Keratinocyte (primary cell): ENCODE results near the gene ELMO3. TPM values are rescaled to one million over a fixed set of nuclear protein-coding genes. Genes with fewer than 3 reads are reported as not detected.

Source experiments
- DNase-seq: peaks from one replicate; pipeline ENCODE4 v3.0.0-alpha.2; 2011; ENCODE audit warnings: low read depth, missing footprints, low spot score
- FAIRE-seq: peaks from 2 replicates; lab custom pipeline; 2011; peaks lifted over from hg19 to GRCh38; lab: Jason Lieb, UNC
- H2AFZ ChIP-seq: 2 replicates; pipeline ENCODE4 v1.6.0; 2012; ENCODE audit warnings: low read length, control low read depth, inconsistent platforms; ENCODE audit not compliant: control insufficient read depth
- H3K27ac ChIP-seq: 2 replicates; pipeline ENCODE4 v1.5.1; 2011; ENCODE audit warnings: low read length; ENCODE audit not compliant: control insufficient read depth, insufficient read depth
- H3K27me3 ChIP-seq: 3 replicates; pipeline ENCODE4 v1.6.0; 2011; ENCODE audit warnings: low read length; ENCODE audit not compliant: control insufficient read depth, insufficient read depth; ENCODE audit errors: extremely low read depth
- H3K36me3 ChIP-seq, 2 experiments: 2 replicates in 1 of 2; 3 replicates in 1 of 2; pipeline ENCODE4 v1.5.1; 2011; ENCODE audit warnings: low read length in 2 of 2, mild to moderate bottlenecking in 1 of 2; ENCODE audit not compliant: control insufficient read depth in 2 of 2, insufficient read depth in 2 of 2; ENCODE audit errors: extremely low read depth in 1 of 2
- H3K4me1 ChIP-seq: 3 replicates; pipeline ENCODE4 v1.5.1; 2011; ENCODE audit warnings: low read length; ENCODE audit not compliant: control insufficient read depth, insufficient read depth; ENCODE audit errors: extremely low read depth
- H3K4me2 ChIP-seq: 3 replicates; pipeline ENCODE4 v1.6.0; 2011; ENCODE audit warnings: low read depth, low read length; ENCODE audit not compliant: control insufficient read depth, insufficient read depth; ENCODE audit errors: extremely low read depth
- H3K4me3 ChIP-seq, 3 experiments: fragments of 200-600 bp in 1 of 3; sonication (generic) in 1 of 3; 2 replicates in 2 of 3; 3 replicates in 1 of 3; pipeline ENCODE4 v1.5.1; 2011 to 2016; ENCODE audit warnings: low read length in 3 of 3, mild to moderate bottlenecking in 3 of 3, control low read depth in 2 of 3, inconsistent platforms in 1 of 3, low read depth in 1 of 3, mixed read lengths in 1 of 3, mixed run types in 1 of 3, moderate library complexity in 1 of 3; ENCODE audit not compliant: control insufficient read depth in 2 of 3, insufficient read depth in 2 of 3; ENCODE audit errors: extremely low read depth in 1 of 3
- H3K79me2 ChIP-seq: 2 replicates; pipeline ENCODE4 v1.6.0; 2012; ENCODE audit warnings: low read length; ENCODE audit not compliant: control insufficient read depth, insufficient read depth
- H3K9ac ChIP-seq: 3 replicates; pipeline ENCODE4 v1.6.0; 2011; ENCODE audit warnings: low read length; ENCODE audit not compliant: control insufficient read depth, insufficient read depth; ENCODE audit errors: extremely low read depth
- H3K9me1 ChIP-seq: 3 replicates; pipeline ENCODE4 v1.6.0; 2011; ENCODE audit warnings: low read length; ENCODE audit not compliant: control insufficient read depth, insufficient read depth; ENCODE audit errors: extremely low read depth
- H3K9me3 ChIP-seq: 2 replicates; pipeline ENCODE4 v1.5.1; 2012; ENCODE audit warnings: low read depth, low read length; ENCODE audit not compliant: control insufficient read depth
- H4K20me1 ChIP-seq: 3 replicates; pipeline ENCODE4 v1.6.0; 2011; ENCODE audit warnings: low read length; ENCODE audit not compliant: control insufficient read depth, insufficient read depth; ENCODE audit errors: extremely low read depth
- EZH2 ChIP-seq: IDR thresholded peaks from one replicate; pipeline ENCODE4 v1.6.1; 2012; ENCODE audit warnings: inconsistent platforms, mild to moderate bottlenecking, low read length, moderate library complexity
- dilution Hi-C: fragments of 300-500 bp; cut with MboI; formaldehyde crosslinking; loops from one replicate; pipeline ENCODE4 v1.7.0; 2020; ENCODE audit warnings: low sequenced_read_pairs; ENCODE audit not compliant: extremely low pct_ligation_motif_present
- polyA plus RNA-seq, 5 experiments: library from polyadenylated mRNA; depleted of rRNA in 3 of 5; stranded (reverse) in 3 of 5; stranded (forward) in 1 of 5; unstranded in 1 of 5; fragments of >200 nt; gene quantifications; 1 replicate in 1 of 5; 2 replicates in 3 of 5; 3 replicates in 1 of 5; pipeline versions ENCODE4 v1.2.1 to v1.2.3, GENCODE V29; 2011 to 2012; ENCODE audit warnings: missing spikeins in 2 of 5, low read depth in 1 of 5, low replicate concordance in 1 of 5
- TF ChIP-seq, protein P1 (sequence below), 3 experiments: IDR thresholded peaks in 1 of 3; conservative IDR thresholded peaks in 1 of 3; optimal IDR thresholded peaks in 1 of 3; 2 replicates in 2 of 3; 3 replicates in 1 of 3; pipeline versions ENCODE3 to v1.5.1; 2011; ENCODE audit warnings: low read length in 3 of 3, mild to moderate bottlenecking in 3 of 3, moderate library complexity in 2 of 3, control low read depth in 1 of 3, inconsistent platforms in 1 of 3; ENCODE audit not compliant: insufficient read depth in 2 of 3; ENCODE audit errors: extremely low read depth in 1 of 3

ELMO3 gene
- polyA plus RNA-seq, 1 donor (not counting 4 experiments of a cell fraction or from before 2014, with no cell fraction given) = 21.0 TPM

DNA sequence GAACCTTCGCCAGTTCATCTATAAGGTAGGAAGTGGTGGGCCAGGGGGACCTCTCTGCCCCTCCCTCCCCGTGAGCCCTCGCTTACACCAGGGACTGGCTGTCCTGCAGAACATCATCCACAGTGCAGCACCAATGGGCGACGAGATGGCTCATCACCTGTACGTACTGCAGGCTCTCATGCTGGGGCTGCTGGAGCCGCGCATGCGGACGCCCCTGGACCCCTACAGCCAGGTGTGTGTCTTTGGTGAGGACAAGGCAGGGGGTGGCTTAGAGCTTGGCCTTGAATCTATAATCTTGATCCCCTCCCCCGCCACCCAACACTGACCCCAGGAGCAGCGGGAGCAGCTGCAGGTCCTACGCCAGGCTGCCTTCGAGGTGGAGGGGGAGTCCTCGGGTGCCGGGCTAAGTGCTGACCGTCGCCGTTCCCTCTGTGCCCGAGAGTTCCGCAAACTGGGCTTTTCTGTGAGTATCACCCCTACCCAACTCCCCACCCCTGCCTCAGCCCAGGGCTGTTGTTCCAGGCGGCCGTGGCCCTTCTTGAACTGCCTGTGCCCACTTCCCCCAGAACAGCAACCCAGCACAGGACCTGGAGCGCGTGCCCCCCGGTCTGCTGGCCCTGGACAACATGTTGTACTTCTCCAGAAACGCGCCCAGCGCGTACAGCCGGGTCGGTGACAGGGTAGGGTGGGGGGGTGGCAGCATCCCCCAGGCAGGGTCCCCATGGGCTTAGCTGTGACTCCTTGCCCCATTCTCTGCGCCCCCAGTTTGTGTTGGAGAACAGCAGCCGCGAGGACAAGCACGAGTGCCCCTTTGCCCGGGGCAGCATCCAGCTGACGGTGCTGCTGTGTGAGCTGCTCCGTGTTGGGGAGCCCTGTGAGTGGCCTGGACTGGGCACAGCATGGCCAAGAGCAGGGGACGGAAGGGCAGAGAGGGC lies 2.7 kb downstream of the ELMO3 start:
- H3K4me1 ChIP-seq = peaks cover 26% of the 10 kb centered on the region
- TF ChIP-seq, protein P1, sequence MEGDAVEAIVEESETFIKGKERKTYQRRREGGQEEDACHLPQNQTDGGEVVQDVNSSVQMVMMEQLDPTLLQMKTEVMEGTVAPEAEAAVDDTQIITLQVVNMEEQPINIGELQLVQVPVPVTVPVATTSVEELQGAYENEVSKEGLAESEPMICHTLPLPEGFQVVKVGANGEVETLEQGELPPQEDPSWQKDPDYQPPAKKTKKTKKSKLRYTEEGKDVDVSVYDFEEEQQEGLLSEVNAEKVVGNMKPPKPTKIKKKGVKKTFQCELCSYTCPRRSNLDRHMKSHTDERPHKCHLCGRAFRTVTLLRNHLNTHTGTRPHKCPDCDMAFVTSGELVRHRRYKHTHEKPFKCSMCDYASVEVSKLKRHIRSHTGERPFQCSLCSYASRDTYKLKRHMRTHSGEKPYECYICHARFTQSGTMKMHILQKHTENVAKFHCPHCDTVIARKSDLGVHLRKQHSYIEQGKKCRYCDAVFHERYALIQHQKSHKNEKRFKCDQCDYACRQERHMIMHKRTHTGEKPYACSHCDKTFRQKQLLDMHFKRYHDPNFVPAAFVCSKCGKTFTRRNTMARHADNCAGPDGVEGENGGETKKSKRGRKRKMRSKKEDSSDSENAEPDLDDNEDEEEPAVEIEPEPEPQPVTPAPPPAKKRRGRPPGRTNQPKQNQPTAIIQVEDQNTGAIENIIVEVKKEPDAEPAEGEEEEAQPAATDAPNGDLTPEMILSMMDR (optimal IDR thresholded peaks at IDR 0.05 in 1 of 3, IDR thresholded peaks at IDR 0.05 in 1 of 3, conservative IDR thresholded peaks at IDR 0.05 in 1 of 3; ENCODE audit: extremely low read depth in 1 of 3, insufficient read depth in 2 of 3, low read length in 3 of 3) = no peak
- TF ChIP-seq EZH2 = no peak
- H3K9me1 ChIP-seq = peaks cover 2% of the 10 kb centered on the region
- FAIRE-seq = no peak
- H3K4me3 ChIP-seq = no peak overlapping the region
- no peak overlapping the region for H3K4me2 ChIP-seq
- DNase-seq = no peak
- H3K79me2 ChIP-seq = peaks cover 11% of the 10 kb centered on the region
- no peak overlapping the region for H3K9ac ChIP-seq
- no peak overlapping the region for H3K27ac ChIP-seq
- dilution Hi-C loops = no loop called here
- no peaks in the 10 kb centered on the region for H4K20me1 ChIP-seq
- peaks cover 18 to 29% of the 10 kb centered on the region in 2 experiments for H3K36me3 ChIP-seq
- no peak overlapping the region for H2AFZ ChIP-seq
- H3K27me3 ChIP-seq = no peaks in the 10 kb centered on the region
- H3K9me3 ChIP-seq = no peaks in the 10 kb centered on the region

DNA sequence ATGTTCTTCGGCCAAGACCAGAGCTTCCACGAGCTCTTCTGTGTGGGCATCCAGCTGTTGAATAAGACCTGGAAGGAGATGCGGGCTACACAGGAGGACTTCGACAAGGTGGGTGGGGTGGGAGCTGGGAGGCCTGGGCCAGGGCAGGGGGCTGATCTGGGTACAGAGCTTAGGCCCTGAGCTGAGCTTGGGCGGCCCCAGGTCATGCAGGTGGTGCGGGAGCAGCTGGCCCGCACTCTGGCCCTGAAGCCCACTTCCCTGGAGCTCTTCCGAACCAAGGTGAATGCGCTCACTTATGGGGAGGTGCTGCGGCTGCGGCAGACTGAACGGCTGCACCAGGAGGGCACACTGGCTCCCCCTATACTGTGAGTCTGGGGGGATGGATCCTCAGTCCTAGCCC lies 3.5 kb downstream of the ELMO3 start:
- Histone ChIP-seq H3K9me1 (peaks cover 6% of the 10 kb centered on the region), H3K27ac (no peak overlapping the region), H3K27me3 (no peaks in the 10 kb centered on the region), H3K9ac (no peak overlapping the region), H2AFZ (no peak overlapping the region), H4K20me1 (no peaks in the 10 kb centered on the region), H3K36me3 (peaks cover 11 to 26% of the 10 kb centered on the region in 2 experiments), H3K4me2 (no peak overlapping the region), H3K4me1 (peaks cover 33% of the 10 kb centered on the region), H3K4me3 (no peak overlapping the region), H3K9me3 (no peaks in the 10 kb centered on the region), H3K79me2 (peaks cover 9% of the 10 kb centered on the region)
- FAIRE-seq = no peak
- dilution Hi-C loops = no loop called here
- no peak for DNase-seq
- TF ChIP-seq, protein P1 (optimal IDR thresholded peaks at IDR 0.05 in 1 of 3, IDR thresholded peaks at IDR 0.05 in 1 of 3, conservative IDR thresholded peaks at IDR 0.05 in 1 of 3; ENCODE audit: extremely low read depth in 1 of 3, insufficient read depth in 2 of 3, low read length in 3 of 3) = no peak
- TF ChIP-seq EZH2 = no peak
